Lower leg skin (tissue), 3 donors: Measurements from ENCODE around the gene ANKRD2.

Experiments
- CTCF ChIP-seq, 3 donors: fragments of 450-650 bp; IDR thresholded peaks; one replicate each; pipeline ENCODE4 v1.5.1; 2016; ENCODE audit warnings: antibody characterized with exemption in 3 of 3, mild to moderate bottlenecking in 3 of 3, moderate library complexity in 2 of 3
- POLR2A ChIP-seq, 2 donors: fragments of 450-650 bp; IDR thresholded peaks; one replicate each; pipeline ENCODE4 v1.6.1; 2016 to 2017; ENCODE audit warnings: antibody characterized with exemption in 2 of 2, mild to moderate bottlenecking in 1 of 2, moderate library complexity in 1 of 2

GRCh38 chr10:97575127-97575668 lies 2.6 kb downstream of the ANKRD2 start:
- TF ChIP-seq CTCF (IDR thresholded peaks at IDR 0.05) (no peak), POLR2A (IDR thresholded peaks at IDR 0.05) (no peak)
